Measurements from ENCODE around the gene CCSER2. TPM values are rescaled to one million over a fixed set of nuclear protein-coding genes. Genes with fewer than 3 reads are reported as not detected.

Gene CCSER2
- total RNA-seq, 1 experiment from 2014 or later, result 28.9 TPM

GRCh38 chr10:84398696-84399095 is 70.3 kb downstream of the CCSER2 start:
- H3K9me2 ChIP-seq (ENCODE audit: insufficient read depth), result no peaks in the 10 kb centered on the region

GRCh38 chr10:84401854-84402611 is 73.6 kb downstream of the CCSER2 start:
- no peak for ATAC-seq

More at GRCh38 chr10:84398696-84399095, 70.3 kb downstream of the CCSER2 start:
- ATAC-seq (no peak), DNase-seq (ENCODE audit: low read depth, low spot score) (no peak)
- H2AFZ ChIP-seq (ENCODE audit: low read depth, low read length, poor library complexity, severe bottlenecking), result no peak overlapping the region
- no peaks in the 10 kb centered on the region for H4K20me1 ChIP-seq (ENCODE audit: insufficient read depth)
- H3K27me3 ChIP-seq (ENCODE audit: insufficient read depth, low read length), result no peaks in the 10 kb centered on the region
- BruUV-seq (replicated peaks), result no TSS peak
- ChIA-PET RAD21 (ENCODE audit: low non-redundant PET in 1 of 2, low total read pairs in 2 of 2, uncharacterized antibody in 2 of 2, unreplicated experiment in 2 of 2) (no interaction called here), POLR2A (no interaction called here), CTCF (no interaction called here)
- no peak overlapping the region for H3K9ac ChIP-seq (ENCODE audit: low read length)
- H3K4me3 ChIP-seq (replicated peaks in 1 of 2; ENCODE audit: low read depth in 1 of 2, low read length in 2 of 2), result no peak overlapping the region
- no peak overlapping the region for H3K27ac ChIP-seq (ENCODE audit: low read depth, low read length)
- intact Hi-C loops (cut with micrococcal nuclease), result no loop called here
- no peak overlapping the region for H3K4me2 ChIP-seq (ENCODE audit: low read length)
- H3K9me3 ChIP-seq (ENCODE audit: control insufficient read depth in 1 of 2, insufficient read depth in 1 of 2, low read depth in 1 of 2, low read length in 2 of 2), result no peaks in the 10 kb centered on the region
- no peaks in the 10 kb centered on the region for H3K4me1 ChIP-seq (ENCODE audit: control insufficient read depth in 1 of 2, insufficient read depth in 2 of 2, low read length in 2 of 2)
- no peak for TF ChIP-seq MAX (IDR thresholded peaks at IDR 0.05)
- TF ChIP-seq POLR2AphosphoS5 (IDR thresholded peaks at IDR 0.05; ENCODE audit: low read depth, low read length), result no peak
- TF ChIP-seq RAD21 (IDR thresholded peaks at IDR 0.05; ENCODE audit: low read depth), result no peak
- no peak for TF ChIP-seq FOSL1 (IDR thresholded peaks at IDR 0.05; ENCODE audit: low read depth)
- TF ChIP-seq SP1 (IDR thresholded peaks at IDR 0.05; ENCODE audit: low read depth), result no peak
- no peak for TF ChIP-seq SRF (IDR thresholded peaks at IDR 0.05; ENCODE audit: low read depth)
- no peaks in the 10 kb centered on the region for H3K36me3 ChIP-seq (ENCODE audit: control insufficient read depth in 1 of 2, insufficient read depth in 2 of 2, low read length in 2 of 2)
- no peaks in the 10 kb centered on the region; the same call in 1 of the 2 replicates for H3K79me2 ChIP-seq (ENCODE audit: insufficient read depth, low read length)

More at GRCh38 chr10:84401854-84402611, 73.6 kb downstream of the CCSER2 start:
- ChIA-PET RAD21 (ENCODE audit: low non-redundant PET in 1 of 2, low total read pairs in 2 of 2, uncharacterized antibody in 2 of 2, unreplicated experiment in 2 of 2) (no interaction called here), POLR2A (no interaction called here), CTCF (no interaction called here)
- H3K36me3 ChIP-seq (ENCODE audit: control insufficient read depth in 1 of 2, insufficient read depth in 2 of 2, low read length in 2 of 2), result no peaks in the 10 kb centered on the region
- H3K4me2 ChIP-seq (ENCODE audit: low read length), result no peak overlapping the region
- no peaks in the 10 kb centered on the region for H3K9me2 ChIP-seq (ENCODE audit: insufficient read depth)
- no peaks in the 10 kb centered on the region for H3K27me3 ChIP-seq (ENCODE audit: insufficient read depth, low read length)
- no TSS peak for BruUV-seq (replicated peaks)
- no peak overlapping the region for H2AFZ ChIP-seq (ENCODE audit: low read depth, low read length, poor library complexity, severe bottlenecking)
- no peak overlapping the region for H3K4me3 ChIP-seq (replicated peaks in 1 of 2; ENCODE audit: low read depth in 1 of 2, low read length in 2 of 2)
- no peaks in the 10 kb centered on the region for H4K20me1 ChIP-seq (ENCODE audit: insufficient read depth)
- no peak overlapping the region for H3K27ac ChIP-seq (ENCODE audit: low read depth, low read length)
- H3K9me3 ChIP-seq (ENCODE audit: control insufficient read depth in 1 of 2, insufficient read depth in 1 of 2, low read depth in 1 of 2, low read length in 2 of 2), result no peaks in the 10 kb centered on the region
- TF ChIP-seq EZH2 (IDR thresholded peaks at IDR 0.05) (no peak), MAX (IDR thresholded peaks at IDR 0.05) (no peak), ZFX (IDR thresholded peaks at IDR 0.05) (no peak), FOSL1 (IDR thresholded peaks at IDR 0.05; ENCODE audit: low read depth) (no peak), EGR1 (IDR thresholded peaks at IDR 0.05; ENCODE audit: low read depth) (no peak), POLR2AphosphoS5 (IDR thresholded peaks at IDR 0.05; ENCODE audit: low read depth, low read length) (no peak), ZBTB33 (IDR thresholded peaks at IDR 0.05; ENCODE audit: extremely low read depth, insufficient replicate concordance, low read length) (no peak), CTCF (IDR thresholded peaks at IDR 0.05 in 2 of 3, conservative IDR thresholded peaks at IDR 0.05 in 1 of 3; ENCODE audit: borderline replicate concordance in 1 of 3, insufficient read depth in 1 of 3, low read depth in 2 of 3, low read length in 2 of 3) (no peak), ZNF274 (IDR thresholded peaks at IDR 0.05; ENCODE audit: low read depth, low read length) (no peak)
- DNase-seq (ENCODE audit: low read depth, low spot score), result no peak
- intact Hi-C loops (cut with micrococcal nuclease), result no loop called here
- H3K79me2 ChIP-seq (ENCODE audit: insufficient read depth, low read length), result no peaks in the 10 kb centered on the region; the same call in 1 of the 2 replicates
- H3K4me1 ChIP-seq (ENCODE audit: control insufficient read depth in 1 of 2, insufficient read depth in 2 of 2, low read length in 2 of 2), result no peaks in the 10 kb centered on the region
- H3K9ac ChIP-seq (ENCODE audit: low read length), result no peak overlapping the region
